ENCODE results near the gene FAAP100. TPM values are rescaled to one million over a fixed set of nuclear protein-coding genes. Genes with fewer than 3 reads are reported as not detected.

The FAAP100 gene
- total RNA-seq, 6 experiments from 2014 or later: 13.1 to 17.1 (median 15.2) TPM

DNA sequence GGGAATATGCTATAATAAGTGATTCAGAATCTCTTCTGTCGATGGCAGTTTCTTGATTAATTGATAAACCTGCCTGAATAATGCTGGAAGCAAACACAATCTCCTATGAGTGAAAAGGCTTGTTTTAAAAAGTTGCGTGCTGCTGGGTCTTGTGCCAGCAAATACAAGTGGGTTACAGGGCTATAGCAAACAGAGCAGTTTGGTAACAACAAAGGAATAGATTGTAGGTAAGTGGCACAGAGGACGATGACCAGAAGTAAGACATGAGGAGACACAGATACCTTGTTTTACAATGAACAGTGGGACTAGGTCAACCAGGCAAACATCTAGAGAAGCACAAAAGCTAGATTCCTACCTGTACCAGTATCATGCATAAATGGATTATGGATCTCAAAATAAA, 23.7 kb upstream of the FAAP100 start:
- H3K4me1 ChIP-seq: peaks cover 0 to 14% (median 6%) of the 10 kb centered on the region in 4 donors
- ATAC-seq (peak in 1 of 4 donors; percentile 33), DNase-seq (no peak)
- intact Hi-C loops (cut with DNase I): no loop called here
- 35% methylated on average over 3 of the region's 3 CpGs for WGBS (ENCODE audit: insufficient coverage, low coverage, low lambda C conversion rate, missing lambda C conversion rate)
- no peak overlapping the region for H3K27ac ChIP-seq
- no peak overlapping the region for H3K4me3 ChIP-seq
- H3K36me3 ChIP-seq: peaks cover 0 to 41% (median 13%) of the 10 kb centered on the region in 4 donors
- H3K9me3 ChIP-seq: no peaks in the 10 kb centered on the region
- TF ChIP-seq POLR2A (IDR thresholded peaks at IDR 0.05): no peak
- TF ChIP-seq, protein P1, sequence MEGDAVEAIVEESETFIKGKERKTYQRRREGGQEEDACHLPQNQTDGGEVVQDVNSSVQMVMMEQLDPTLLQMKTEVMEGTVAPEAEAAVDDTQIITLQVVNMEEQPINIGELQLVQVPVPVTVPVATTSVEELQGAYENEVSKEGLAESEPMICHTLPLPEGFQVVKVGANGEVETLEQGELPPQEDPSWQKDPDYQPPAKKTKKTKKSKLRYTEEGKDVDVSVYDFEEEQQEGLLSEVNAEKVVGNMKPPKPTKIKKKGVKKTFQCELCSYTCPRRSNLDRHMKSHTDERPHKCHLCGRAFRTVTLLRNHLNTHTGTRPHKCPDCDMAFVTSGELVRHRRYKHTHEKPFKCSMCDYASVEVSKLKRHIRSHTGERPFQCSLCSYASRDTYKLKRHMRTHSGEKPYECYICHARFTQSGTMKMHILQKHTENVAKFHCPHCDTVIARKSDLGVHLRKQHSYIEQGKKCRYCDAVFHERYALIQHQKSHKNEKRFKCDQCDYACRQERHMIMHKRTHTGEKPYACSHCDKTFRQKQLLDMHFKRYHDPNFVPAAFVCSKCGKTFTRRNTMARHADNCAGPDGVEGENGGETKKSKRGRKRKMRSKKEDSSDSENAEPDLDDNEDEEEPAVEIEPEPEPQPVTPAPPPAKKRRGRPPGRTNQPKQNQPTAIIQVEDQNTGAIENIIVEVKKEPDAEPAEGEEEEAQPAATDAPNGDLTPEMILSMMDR (IDR thresholded peaks at IDR 0.05): no peak
- H3K27me3 ChIP-seq: no peaks in the 10 kb centered on the region

DNA sequence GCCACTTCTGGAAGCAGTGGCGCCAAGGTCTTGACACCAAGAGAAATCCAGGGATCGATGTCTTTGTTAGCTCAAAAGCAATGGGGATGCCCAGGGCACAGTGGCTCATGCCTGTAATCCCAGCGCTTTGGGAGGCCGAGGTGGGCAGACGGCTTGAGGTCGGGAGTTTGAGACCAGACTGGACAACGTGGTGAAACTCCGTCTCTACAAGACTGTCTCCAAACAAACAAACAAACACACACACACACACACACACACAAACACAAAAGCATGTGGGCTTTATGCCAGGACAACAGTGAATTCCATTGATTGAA, 22.4 kb upstream of the FAAP100 start:
- Histone ChIP-seq H3K9me3 (no peaks in the 10 kb centered on the region), H3K27me3 (no peaks in the 10 kb centered on the region), H3K27ac (no peak overlapping the region), H3K36me3 (peaks cover 0 to 49% (median 20%) of the 10 kb centered on the region in 4 donors), H3K4me1 (peaks cover 0 to 14% (median 6%) of the 10 kb centered on the region in 4 donors), H3K4me3 (no peak overlapping the region)
- ATAC-seq (no peak), DNase-seq (no peak)
- 90% methylated on average over 2 of the region's 8 CpGs for WGBS (ENCODE audit: insufficient coverage, low coverage, low lambda C conversion rate, missing lambda C conversion rate)
- TF ChIP-seq, protein P1 (IDR thresholded peaks at IDR 0.05): no peak
- no peak for TF ChIP-seq POLR2A (IDR thresholded peaks at IDR 0.05)
- intact Hi-C loops (cut with DNase I): no loop called here

DNA sequence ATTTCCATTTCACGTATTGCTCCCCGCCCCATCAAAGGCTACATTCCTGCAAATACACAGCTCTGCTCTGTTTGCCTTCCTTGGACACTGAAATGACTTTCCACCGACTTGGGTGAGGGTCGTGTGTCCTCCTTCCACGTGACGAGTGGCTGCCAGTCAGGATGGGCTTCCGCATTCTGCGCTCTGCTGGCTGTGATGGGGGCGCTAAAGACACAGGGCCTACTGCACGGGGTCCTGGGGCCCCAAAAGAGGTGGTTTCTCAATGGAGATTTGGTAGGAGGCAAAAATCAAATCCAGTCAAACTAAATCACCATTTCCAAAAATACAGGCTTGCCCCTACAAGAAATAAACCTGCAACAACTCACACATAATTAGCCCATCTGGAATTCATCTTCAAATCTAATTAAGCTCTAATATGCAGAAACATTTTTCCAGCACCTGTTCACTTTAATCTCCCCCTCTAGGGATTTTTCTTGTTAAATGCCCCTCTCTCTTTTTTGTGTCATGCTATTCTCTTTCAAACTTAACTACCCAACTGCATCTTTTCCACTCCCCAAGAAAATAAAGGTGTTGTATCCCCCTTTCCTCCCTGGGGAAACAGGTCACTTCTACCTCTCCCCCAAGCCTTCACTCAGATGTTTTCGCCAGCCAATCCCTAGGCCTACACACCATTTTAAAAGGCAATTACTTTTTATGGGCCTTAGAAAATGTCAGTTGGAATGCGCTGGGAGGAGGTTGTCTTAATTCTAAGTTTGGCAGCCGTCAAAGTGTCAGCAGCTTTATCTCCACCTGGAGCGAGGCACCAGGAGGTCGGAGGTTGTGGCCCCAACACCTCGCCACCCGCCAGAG, 21.9 kb upstream of the FAAP100 start:
- H3K4me3 ChIP-seq: no peak overlapping the region
- H3K36me3 ChIP-seq: peaks cover 0 to 54% (median 22%) of the 10 kb centered on the region in 4 donors
- ATAC-seq: no peak
- 89% methylated on average over 8 of the region's 17 CpGs for WGBS (ENCODE audit: insufficient coverage, low coverage, low lambda C conversion rate, missing lambda C conversion rate)
- no peaks in the 10 kb centered on the region for H3K27me3 ChIP-seq
- H3K27ac ChIP-seq: no peak overlapping the region
- TF ChIP-seq, protein P1 (IDR thresholded peaks at IDR 0.05): no peak
- TF ChIP-seq POLR2A (IDR thresholded peaks at IDR 0.05): no peak
- no peak for DNase-seq
- H3K4me1 ChIP-seq: peaks cover 0 to 14% (median 7%) of the 10 kb centered on the region in 4 donors
- H3K9me3 ChIP-seq: no peaks in the 10 kb centered on the region
- intact Hi-C loops (cut with DNase I): no loop called here

DNA sequence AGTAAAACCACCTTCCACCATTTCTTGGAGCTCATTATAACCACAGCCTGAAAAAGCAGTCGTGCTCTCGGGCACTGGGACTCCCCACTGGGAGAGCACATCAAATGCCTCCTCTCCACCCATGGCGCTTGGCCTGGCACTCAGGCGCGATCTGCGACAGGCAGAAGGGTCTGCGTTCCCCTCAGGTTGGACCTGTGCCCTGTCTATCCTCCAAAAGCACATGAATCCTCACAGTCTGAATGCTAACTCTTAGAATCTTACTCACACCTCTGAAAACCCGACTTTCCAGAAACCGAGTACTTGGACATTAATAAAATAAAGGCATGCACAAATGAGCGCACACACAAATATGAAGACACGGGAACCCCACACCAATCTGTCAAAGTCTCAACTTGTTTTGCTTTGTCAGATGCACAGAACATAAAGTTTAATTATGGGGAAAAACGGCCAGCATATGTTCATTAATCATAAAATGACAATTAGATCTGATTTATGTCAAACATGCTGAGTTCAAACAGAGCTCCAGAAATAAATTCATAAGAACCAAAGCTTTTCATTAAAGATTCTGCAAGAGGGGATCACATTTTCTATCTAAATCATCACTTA, 20.5 kb upstream of the FAAP100 start:
- H3K4me3 ChIP-seq: no peak overlapping the region
- ATAC-seq: no peak
- DNase-seq: no peak
- TF ChIP-seq, protein P1 (IDR thresholded peaks at IDR 0.05): no peak
- no peak for TF ChIP-seq POLR2A (IDR thresholded peaks at IDR 0.05)
- H3K27me3 ChIP-seq: no peaks in the 10 kb centered on the region
- H3K4me1 ChIP-seq: peaks cover under 1 to 24% (median 12%) of the 10 kb centered on the region in 4 donors
- WGBS (ENCODE audit: insufficient coverage, low coverage, low lambda C conversion rate, missing lambda C conversion rate): 87% methylated on average over 7 of the region's 12 CpGs
- H3K27ac ChIP-seq: no peak overlapping the region
- intact Hi-C loops (cut with DNase I): no loop called here
- no peaks in the 10 kb centered on the region for H3K9me3 ChIP-seq
- H3K36me3 ChIP-seq: peaks cover 0 to 59% (median 28%) of the 10 kb centered on the region in 4 donors

All from right lobe of liver (tissue), 6 donors.